ENCODE measurements around the gene POTEH.
"Not testable (repeated sequence)": the region's sequence is repeated elsewhere in the genome, so short reads cannot be mapped to it uniquely, and the experiment has no call there.

GRCh38 chr22:15721884-15722283, 32.1 kb downstream of the POTEH start:
- TF ChIP-seq, protein P1, sequence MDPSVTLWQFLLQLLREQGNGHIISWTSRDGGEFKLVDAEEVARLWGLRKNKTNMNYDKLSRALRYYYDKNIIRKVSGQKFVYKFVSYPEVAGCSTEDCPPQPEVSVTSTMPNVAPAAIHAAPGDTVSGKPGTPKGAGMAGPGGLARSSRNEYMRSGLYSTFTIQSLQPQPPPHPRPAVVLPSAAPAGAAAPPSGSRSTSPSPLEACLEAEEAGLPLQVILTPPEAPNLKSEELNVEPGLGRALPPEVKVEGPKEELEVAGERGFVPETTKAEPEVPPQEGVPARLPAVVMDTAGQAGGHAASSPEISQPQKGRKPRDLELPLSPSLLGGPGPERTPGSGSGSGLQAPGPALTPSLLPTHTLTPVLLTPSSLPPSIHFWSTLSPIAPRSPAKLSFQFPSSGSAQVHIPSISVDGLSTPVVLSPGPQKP (IDR thresholded peaks at IDR 0.05; ENCODE audit: borderline replicate concordance, low read depth, low read length): not testable (repeated sequence)
- TF ChIP-seq, protein P2, sequence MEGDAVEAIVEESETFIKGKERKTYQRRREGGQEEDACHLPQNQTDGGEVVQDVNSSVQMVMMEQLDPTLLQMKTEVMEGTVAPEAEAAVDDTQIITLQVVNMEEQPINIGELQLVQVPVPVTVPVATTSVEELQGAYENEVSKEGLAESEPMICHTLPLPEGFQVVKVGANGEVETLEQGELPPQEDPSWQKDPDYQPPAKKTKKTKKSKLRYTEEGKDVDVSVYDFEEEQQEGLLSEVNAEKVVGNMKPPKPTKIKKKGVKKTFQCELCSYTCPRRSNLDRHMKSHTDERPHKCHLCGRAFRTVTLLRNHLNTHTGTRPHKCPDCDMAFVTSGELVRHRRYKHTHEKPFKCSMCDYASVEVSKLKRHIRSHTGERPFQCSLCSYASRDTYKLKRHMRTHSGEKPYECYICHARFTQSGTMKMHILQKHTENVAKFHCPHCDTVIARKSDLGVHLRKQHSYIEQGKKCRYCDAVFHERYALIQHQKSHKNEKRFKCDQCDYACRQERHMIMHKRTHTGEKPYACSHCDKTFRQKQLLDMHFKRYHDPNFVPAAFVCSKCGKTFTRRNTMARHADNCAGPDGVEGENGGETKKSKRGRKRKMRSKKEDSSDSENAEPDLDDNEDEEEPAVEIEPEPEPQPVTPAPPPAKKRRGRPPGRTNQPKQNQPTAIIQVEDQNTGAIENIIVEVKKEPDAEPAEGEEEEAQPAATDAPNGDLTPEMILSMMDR (conservative IDR thresholded peaks at IDR 0.05; ENCODE audit: low read depth, low read length): not testable (repeated sequence)
- TF ChIP-seq POLR2A (IDR thresholded peaks at IDR 0.05; ENCODE audit: low read depth, low read length); SMC3 (IDR thresholded peaks at IDR 0.05; ENCODE audit: low read depth, low read length); NFE2L2 (IDR thresholded peaks at IDR 0.05; ENCODE audit: low read depth, low read length); BHLHE40 (IDR thresholded peaks at IDR 0.05; ENCODE audit: low read depth, low read length); RCOR1 (IDR thresholded peaks at IDR 0.05; ENCODE audit: insufficient replicate concordance, low read length); RFX5 (IDR thresholded peaks at IDR 0.05; ENCODE audit: low read depth, low read length); RAD21 (IDR thresholded peaks at IDR 0.05; ENCODE audit: low read length); MAFK (IDR thresholded peaks at IDR 0.05; ENCODE audit: low read depth, low read length); MXI1 (IDR thresholded peaks at IDR 0.05; ENCODE audit: borderline replicate concordance, low read depth, low read length): not testable (repeated sequence)

Data from IMR-90 (cell line).